Transverse colon (tissue), 4 donors: ENCODE data around the gene KIF2C. TPM values are rescaled to one million over a fixed set of nuclear protein-coding genes. Genes with fewer than 3 reads are reported as not detected.

ENCODE experiments used
- DNase-seq: peaks from one replicate; pipeline ENCODE4 v3.0.0-alpha.2; 2019
- H3K27ac ChIP-seq, 4 donors: fragments of 200-600 bp; sonication (generic); 2 replicates each; pipeline ENCODE4 v1.5.1; 2016 to 2018; ENCODE audit warnings: inconsistent platforms in 4 of 4
- H3K27me3 ChIP-seq: fragments of 200-600 bp; sonication (generic); 2 replicates; pipeline ENCODE4 v1.5.1; 2017; ENCODE audit warnings: inconsistent platforms
- H3K36me3 ChIP-seq, 4 donors: fragments of 200-600 bp; sonication (generic); 2 replicates each; pipeline ENCODE4 v1.5.1; 2017 to 2019; ENCODE audit warnings: inconsistent platforms in 4 of 4
- H3K4me1 ChIP-seq, 4 donors: fragments of 200-600 bp; sonication (generic); 2 replicates each; pipeline ENCODE4 v1.5.1; 2017 to 2020; ENCODE audit warnings: inconsistent platforms in 4 of 4
- H3K4me3 ChIP-seq, 4 donors: fragments of 200-600 bp; sonication (generic); 1 replicate in 1 of 4; 2 replicates in 3 of 4; pipeline versions ENCODE4 v1.5.1 to v1.6.1; 2017 to 2019; ENCODE audit warnings: inconsistent platforms in 4 of 4
- H3K9me3 ChIP-seq, 2 donors: fragments of 200-600 bp; sonication (generic); 2 replicates each; pipeline ENCODE4 v1.5.1; 2017 to 2019; ENCODE audit warnings: inconsistent platforms in 2 of 2
- EP300 ChIP-seq: sonication (generic); formaldehyde crosslinking; IDR thresholded peaks from one replicate; pipeline ENCODE4 v1.6.1; 2017; ENCODE audit warnings: antibody characterized with exemption, low read depth
- POLR2A ChIP-seq: fragments of 450-650 bp; IDR thresholded peaks from one replicate; pipeline ENCODE4 v1.6.1; 2016; ENCODE audit warnings: antibody characterized with exemption, mild to moderate bottlenecking, moderate library complexity
- POLR2AphosphoS5 ChIP-seq, 3 donors: sonication (generic); formaldehyde crosslinking; IDR thresholded peaks; one replicate each; pipeline ENCODE4 v1.6.1; 2016; ENCODE audit warnings: antibody characterized with exemption in 3 of 3
- WGBS, 2 donors: methylation state at CpG; one replicate each; pipeline ENCODE4 v1.1.5; 2018; ENCODE audit warnings: low coverage in 1 of 2; 5-methylcytosine and 5-hydroxymethylcytosine counted together
- in situ Hi-C, 4 donors: fragments of 200-750 bp; cut with MboI; loops; one replicate each; pipeline versions ENCODE4 v1.15.0 to v1.15.1; 2017; ENCODE audit warnings: low sequenced_read_pairs in 3 of 4, low pct_ligation_motif_present in 1 of 4, low pct_unique_long_range_greater_than_20kb in 1 of 4
- intact Hi-C: fragments of 100-400 bp; cut with DNase I; formaldehyde crosslinking; loops from one replicate; pipeline ENCODE4 v1.15.1; 2023; ENCODE audit warnings: low total_unique reads
- total RNA-seq, 4 donors: library from RNA; depleted of rRNA; stranded (reverse); fragments of >200 nt; gene quantifications; one replicate each; pipeline ENCODE4 v1.1.0, GENCODE V29; 2016
- TF ChIP-seq, protein P1 (sequence below), 5 experiments: fragments of 200-600 bp in 3 of 5; fragments of 450-650 bp in 2 of 5; sonication (generic) in 3 of 5; IDR thresholded peaks; 1 replicate in 2 of 5; 2 replicates in 3 of 5; pipeline ENCODE4 v1.5.1; 2016 to 2017; ENCODE audit warnings: antibody characterized with exemption in 5 of 5, inconsistent platforms in 3 of 5, mild to moderate bottlenecking in 2 of 5, moderate library complexity in 1 of 5

The KIF2C gene
- total RNA-seq, 4 donors from 2014 or later, result 0.95 to 8.0 (median 1.9) TPM; not detected in 1

DNA sequence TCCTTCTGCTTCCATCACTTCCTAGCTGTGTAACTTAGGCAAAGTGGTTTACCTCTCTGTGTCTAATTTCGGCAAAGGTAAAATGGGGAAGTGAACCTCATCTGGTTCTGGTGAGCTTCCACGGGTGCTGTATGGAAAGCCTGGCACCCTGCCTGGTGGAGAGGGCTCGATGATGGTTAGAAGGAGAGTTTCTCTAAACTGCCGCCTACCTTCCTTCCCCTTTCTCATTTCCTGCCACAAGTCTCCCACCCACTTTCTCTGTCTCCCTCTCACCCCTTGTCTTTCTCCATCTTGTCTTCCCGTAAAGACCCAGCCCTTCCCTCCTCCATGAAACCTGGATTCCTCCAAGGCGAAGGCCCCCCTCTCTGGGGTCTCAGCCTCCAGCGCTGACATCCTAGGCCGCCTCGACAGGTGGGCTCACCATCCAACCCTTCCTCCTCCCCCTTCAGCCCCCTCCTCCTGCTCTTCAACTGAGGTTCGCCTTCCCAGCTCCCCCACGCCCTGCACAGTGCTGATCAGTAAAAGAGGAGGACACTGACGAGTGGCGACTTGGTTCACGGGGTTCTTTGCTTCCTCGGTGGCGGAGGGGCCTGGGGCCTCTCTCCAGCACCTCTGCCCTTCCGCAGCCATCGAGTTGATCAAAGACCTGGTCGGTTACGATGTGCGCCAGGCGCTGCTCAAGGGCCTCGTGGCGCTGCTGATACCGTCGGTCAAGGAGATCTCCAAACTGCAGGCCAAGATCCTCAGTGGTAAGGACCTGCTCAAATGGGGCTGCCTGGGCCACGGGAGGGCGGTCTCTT, 15.9 kb upstream of the KIF2C start:
- no peak for TF ChIP-seq POLR2A
- TF ChIP-seq POLR2AphosphoS5 (IDR thresholded peaks at IDR 0.05), result no peak
- no peak for TF ChIP-seq EP300
- TF ChIP-seq, protein P1, sequence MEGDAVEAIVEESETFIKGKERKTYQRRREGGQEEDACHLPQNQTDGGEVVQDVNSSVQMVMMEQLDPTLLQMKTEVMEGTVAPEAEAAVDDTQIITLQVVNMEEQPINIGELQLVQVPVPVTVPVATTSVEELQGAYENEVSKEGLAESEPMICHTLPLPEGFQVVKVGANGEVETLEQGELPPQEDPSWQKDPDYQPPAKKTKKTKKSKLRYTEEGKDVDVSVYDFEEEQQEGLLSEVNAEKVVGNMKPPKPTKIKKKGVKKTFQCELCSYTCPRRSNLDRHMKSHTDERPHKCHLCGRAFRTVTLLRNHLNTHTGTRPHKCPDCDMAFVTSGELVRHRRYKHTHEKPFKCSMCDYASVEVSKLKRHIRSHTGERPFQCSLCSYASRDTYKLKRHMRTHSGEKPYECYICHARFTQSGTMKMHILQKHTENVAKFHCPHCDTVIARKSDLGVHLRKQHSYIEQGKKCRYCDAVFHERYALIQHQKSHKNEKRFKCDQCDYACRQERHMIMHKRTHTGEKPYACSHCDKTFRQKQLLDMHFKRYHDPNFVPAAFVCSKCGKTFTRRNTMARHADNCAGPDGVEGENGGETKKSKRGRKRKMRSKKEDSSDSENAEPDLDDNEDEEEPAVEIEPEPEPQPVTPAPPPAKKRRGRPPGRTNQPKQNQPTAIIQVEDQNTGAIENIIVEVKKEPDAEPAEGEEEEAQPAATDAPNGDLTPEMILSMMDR (IDR thresholded peaks at IDR 0.05), result no peak
- WGBS, 2 donors, result 84 to 96% methylated on average over 5 to 28 of the region's 28 CpGs
- Histone ChIP-seq H3K9me3 (no peaks in the 10 kb centered on the region), H3K27me3 (no peaks in the 10 kb centered on the region), H3K4me3 (no peak overlapping the region), H3K4me1 (peaks cover 0 to 6% (median 0%) of the 10 kb centered on the region in 4 donors), H3K36me3 (no peaks in the 10 kb centered on the region), H3K27ac (no peak overlapping the region)
- intact Hi-C loops (no loop called here), in situ Hi-C loops (no loop called here)
- peak; percentile 56 for DNase-seq

DNA sequence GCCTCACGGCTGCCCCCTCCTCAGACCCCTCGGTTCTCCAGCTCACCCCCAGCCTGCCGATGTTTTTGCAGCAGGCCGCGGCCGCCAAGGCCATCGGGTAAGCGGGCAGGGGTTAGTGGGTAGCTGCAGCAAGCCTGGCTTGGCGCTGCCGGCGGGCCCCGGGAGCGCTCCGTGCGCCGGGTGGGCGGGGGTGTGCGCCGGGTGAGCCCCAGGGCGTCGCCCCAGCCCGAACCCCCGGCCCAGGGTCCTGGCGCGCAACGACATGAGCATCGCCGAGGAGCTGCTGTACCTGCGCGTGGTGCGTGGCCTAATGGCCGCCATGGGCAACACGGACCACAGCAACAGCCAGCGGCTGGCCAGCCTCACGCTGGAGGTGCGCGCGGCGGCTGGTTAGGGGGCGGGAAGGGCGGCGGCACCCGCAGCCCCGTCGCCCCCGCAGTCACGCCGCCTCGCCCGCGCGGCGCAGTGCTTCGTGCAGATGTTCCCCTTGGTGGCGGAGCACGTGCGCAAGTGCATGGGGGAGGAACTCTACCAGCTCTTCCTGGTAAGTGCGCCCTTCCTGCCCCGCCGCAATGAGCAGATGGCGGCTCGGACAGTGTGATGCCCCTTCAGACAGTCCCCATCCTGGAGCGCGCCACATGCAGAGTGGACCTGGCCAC, 15.2 kb upstream of the KIF2C start:
- Histone ChIP-seq H3K9me3 (no peaks in the 10 kb centered on the region), H3K27me3 (no peaks in the 10 kb centered on the region), H3K4me3 (no peak overlapping the region), H3K36me3 (no peaks in the 10 kb centered on the region), H3K4me1 (peaks cover 0 to 6% (median 2%) of the 10 kb centered on the region in 4 donors), H3K27ac (no peak overlapping the region)
- intact Hi-C loops (no loop called here), in situ Hi-C loops (no loop called here)
- DNase-seq, result no peak
- 89% methylated on average over 34 of the region's 64 CpGs; no CpG with 5 or more reads in 1 of the 2 donors for WGBS, 2 donors
- TF ChIP-seq EP300 (no peak), POLR2AphosphoS5 (IDR thresholded peaks at IDR 0.05) (no peak), POLR2A (no peak)
- TF ChIP-seq, protein P1 (IDR thresholded peaks at IDR 0.05), result no peak

DNA sequence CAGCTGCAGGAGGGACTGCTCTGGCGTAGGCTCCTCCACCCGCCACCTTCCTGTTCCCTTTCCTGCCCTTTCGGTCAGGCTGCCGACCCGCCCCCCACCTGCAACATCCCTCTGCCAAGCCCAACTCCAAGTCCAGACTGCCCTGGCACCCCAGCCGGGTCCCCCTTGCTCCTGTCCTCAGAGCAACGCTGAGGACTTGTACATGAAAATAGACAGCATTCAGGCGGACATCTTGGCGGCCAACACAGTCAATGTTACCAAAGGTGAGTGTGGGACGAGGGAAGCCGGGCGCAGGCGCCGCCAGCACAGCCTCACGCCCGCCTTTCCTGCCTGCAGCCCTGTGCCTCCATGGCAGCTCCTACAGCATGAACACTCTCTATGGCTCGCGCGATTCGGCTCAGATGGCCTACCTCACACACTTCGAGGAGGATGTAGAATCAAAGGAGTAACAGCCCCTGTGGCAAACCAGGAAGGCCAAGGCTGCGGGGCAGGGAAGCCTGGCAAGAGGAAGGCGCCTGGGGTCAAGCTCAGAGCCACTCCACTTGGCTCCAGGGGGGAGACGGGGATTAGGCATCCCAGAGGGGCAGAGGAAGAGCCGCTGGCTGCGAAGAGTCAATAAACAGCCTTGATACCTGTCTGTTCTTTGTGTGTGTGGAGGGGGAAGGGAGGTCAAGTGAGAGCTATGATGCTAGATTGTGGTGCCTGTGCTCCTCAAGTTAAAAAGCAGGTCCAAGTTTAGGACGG, 14.5 kb upstream of the KIF2C start:
- WGBS, 2 donors, result 88% methylated on average over 27 of the region's 27 CpGs; no CpG with 5 or more reads in 1 of the 2 donors
- no peaks in the 10 kb centered on the region for H3K27me3 ChIP-seq
- H3K27ac ChIP-seq, result no peak overlapping the region
- no peak overlapping the region for H3K4me3 ChIP-seq
- intact Hi-C loops, result no loop called here
- in situ Hi-C loops, result no loop called here
- peaks cover 0 to 13% (median 6%) of the 10 kb centered on the region in 4 donors for H3K4me1 ChIP-seq
- no peak for DNase-seq
- H3K9me3 ChIP-seq, result no peaks in the 10 kb centered on the region
- TF ChIP-seq EP300 (no peak), POLR2A (no peak), POLR2AphosphoS5 (IDR thresholded peaks at IDR 0.05) (no peak)
- TF ChIP-seq, protein P1 (IDR thresholded peaks at IDR 0.05), result no peak
- no peaks in the 10 kb centered on the region for H3K36me3 ChIP-seq
